ENCODE data around the gene MGME1. TPM values are rescaled to one million over a fixed set of nuclear protein-coding genes. Genes with fewer than 3 reads are reported as not detected.

Gene MGME1
- total and polyA plus RNA-seq, 2 of the 13 experiments (the other 11 are each of a cell fraction or from before 2014, with no cell fraction given) = 36.7 to 66.6 TPM

DNA sequence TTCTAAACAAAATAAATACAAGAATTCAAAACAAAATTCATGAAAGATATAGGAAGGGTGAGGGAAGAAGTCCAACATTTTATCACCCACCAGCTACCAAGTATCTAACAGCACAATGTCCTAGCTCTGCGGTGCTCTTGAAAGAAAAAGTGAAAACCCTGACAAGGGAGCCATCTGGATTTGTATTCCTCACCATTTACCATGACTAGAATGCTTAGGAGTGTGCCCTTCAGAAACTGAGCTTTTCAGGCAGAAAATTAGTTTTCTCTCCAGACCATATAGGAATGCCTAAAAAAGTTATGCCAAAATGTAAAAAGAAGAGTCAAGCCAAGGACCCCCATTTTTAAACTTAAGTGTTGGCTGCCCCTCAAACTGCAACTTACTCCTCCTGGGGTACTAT is 4.7 kb upstream of the MGME1 start (continued):
- TF ChIP-seq, protein P1, sequence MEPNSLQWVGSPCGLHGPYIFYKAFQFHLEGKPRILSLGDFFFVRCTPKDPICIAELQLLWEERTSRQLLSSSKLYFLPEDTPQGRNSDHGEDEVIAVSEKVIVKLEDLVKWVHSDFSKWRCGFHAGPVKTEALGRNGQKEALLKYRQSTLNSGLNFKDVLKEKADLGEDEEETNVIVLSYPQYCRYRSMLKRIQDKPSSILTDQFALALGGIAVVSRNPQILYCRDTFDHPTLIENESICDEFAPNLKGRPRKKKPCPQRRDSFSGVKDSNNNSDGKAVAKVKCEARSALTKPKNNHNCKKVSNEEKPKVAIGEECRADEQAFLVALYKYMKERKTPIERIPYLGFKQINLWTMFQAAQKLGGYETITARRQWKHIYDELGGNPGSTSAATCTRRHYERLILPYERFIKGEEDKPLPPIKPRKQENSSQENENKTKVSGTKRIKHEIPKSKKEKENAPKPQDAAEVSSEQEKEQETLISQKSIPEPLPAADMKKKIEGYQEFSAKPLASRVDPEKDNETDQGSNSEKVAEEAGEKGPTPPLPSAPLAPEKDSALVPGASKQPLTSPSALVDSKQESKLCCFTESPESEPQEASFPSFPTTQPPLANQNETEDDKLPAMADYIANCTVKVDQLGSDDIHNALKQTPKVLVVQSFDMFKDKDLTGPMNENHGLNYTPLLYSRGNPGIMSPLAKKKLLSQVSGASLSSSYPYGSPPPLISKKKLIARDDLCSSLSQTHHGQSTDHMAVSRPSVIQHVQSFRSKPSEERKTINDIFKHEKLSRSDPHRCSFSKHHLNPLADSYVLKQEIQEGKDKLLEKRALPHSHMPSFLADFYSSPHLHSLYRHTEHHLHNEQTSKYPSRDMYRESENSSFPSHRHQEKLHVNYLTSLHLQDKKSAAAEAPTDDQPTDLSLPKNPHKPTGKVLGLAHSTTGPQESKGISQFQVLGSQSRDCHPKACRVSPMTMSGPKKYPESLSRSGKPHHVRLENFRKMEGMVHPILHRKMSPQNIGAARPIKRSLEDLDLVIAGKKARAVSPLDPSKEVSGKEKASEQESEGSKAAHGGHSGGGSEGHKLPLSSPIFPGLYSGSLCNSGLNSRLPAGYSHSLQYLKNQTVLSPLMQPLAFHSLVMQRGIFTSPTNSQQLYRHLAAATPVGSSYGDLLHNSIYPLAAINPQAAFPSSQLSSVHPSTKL (CRISPR knock-in tag; IDR thresholded peaks at IDR 0.05) = no peak
- TF ChIP-seq HDAC2 (CRISPR knock-in tag; IDR thresholded peaks at IDR 0.05) = no peak
- TF ChIP-seq CREB1 (IDR thresholded peaks at IDR 0.05) = no peak
- no peak for TF ChIP-seq CREB1 (CRISPR knock-in tag; IDR thresholded peaks at IDR 0.05)
- no peak for TF ChIP-seq ARNTL (CRISPR knock-in tag; IDR thresholded peaks at IDR 0.05)
- TF ChIP-seq, protein P2, sequence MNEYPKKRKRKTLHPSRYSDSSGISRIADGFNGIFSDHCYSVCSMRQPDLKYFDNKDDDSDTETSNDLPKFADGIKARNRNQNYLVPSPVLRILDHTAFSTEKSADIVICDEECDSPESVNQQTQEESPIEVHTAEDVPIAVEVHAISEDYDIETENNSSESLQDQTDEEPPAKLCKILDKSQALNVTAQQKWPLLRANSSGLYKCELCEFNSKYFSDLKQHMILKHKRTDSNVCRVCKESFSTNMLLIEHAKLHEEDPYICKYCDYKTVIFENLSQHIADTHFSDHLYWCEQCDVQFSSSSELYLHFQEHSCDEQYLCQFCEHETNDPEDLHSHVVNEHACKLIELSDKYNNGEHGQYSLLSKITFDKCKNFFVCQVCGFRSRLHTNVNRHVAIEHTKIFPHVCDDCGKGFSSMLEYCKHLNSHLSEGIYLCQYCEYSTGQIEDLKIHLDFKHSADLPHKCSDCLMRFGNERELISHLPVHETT (CRISPR knock-in tag; conservative IDR thresholded peaks at IDR 0.05) = no peak
- no peak for TF ChIP-seq NCOA5 (CRISPR knock-in tag; IDR thresholded peaks at IDR 0.05)
- TF ChIP-seq U2AF2 (IDR thresholded peaks at IDR 0.05; ENCODE audit: low read depth, low read length) = no peak
- TF ChIP-seq ZNF816 (CRISPR knock-in tag; IDR thresholded peaks at IDR 0.05; ENCODE audit: borderline replicate concordance) = 0 out of 2 replicates have a peak, but pooled peaks have one; percentile 33
- TF ChIP-seq HNRNPLL (IDR thresholded peaks at IDR 0.05; ENCODE audit: low read depth, low read length, poor library complexity, severe bottlenecking) = no peak
- TF ChIP-seq, protein P3, sequence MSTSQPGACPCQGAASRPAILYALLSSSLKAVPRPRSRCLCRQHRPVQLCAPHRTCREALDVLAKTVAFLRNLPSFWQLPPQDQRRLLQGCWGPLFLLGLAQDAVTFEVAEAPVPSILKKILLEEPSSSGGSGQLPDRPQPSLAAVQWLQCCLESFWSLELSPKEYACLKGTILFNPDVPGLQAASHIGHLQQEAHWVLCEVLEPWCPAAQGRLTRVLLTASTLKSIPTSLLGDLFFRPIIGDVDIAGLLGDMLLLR (CRISPR knock-in tag; IDR thresholded peaks at IDR 0.05) = no peak
- TF ChIP-seq TSC22D2 (CRISPR knock-in tag; IDR thresholded peaks at IDR 0.05; ENCODE audit: borderline replicate concordance) = no peak
- TF ChIP-seq XRCC5 (optimal IDR thresholded peaks at IDR 0.05; ENCODE audit: low read length) = no peak
- no peak for TF ChIP-seq KDM2A (CRISPR knock-in tag; IDR thresholded peaks at IDR 0.05; ENCODE audit: borderline replicate concordance, low read depth)
- TF ChIP-seq BCL6 (CRISPR knock-in tag; IDR thresholded peaks at IDR 0.05) = no peak
- TF ChIP-seq FLYWCH1 (CRISPR knock-in tag; IDR thresholded peaks at IDR 0.05) = no peak
- TF ChIP-seq SOX13 (IDR thresholded peaks at IDR 0.05) = no peak
- TF ChIP-seq SOX13 (CRISPR knock-in tag; conservative IDR thresholded peaks at IDR 0.05 in 1 of 2, IDR thresholded peaks at IDR 0.05 in 1 of 2) = no peak
- no peak for TF ChIP-seq NR3C1 (CRISPR knock-in tag; IDR thresholded peaks at IDR 0.05)
- TF ChIP-seq ZNF335 (CRISPR knock-in tag; IDR thresholded peaks at IDR 0.05) = no peak
- TF ChIP-seq HCFC1 (IDR thresholded peaks at IDR 0.05; ENCODE audit: low read depth, low read length) = no peak
- no peak for TF ChIP-seq LCORL (IDR thresholded peaks at IDR 0.05)
- no peak for TF ChIP-seq LCORL (CRISPR knock-in tag; IDR thresholded peaks at IDR 0.05)
- TF ChIP-seq SPEN (CRISPR knock-in tag; IDR thresholded peaks at IDR 0.05; ENCODE audit: low read depth) = no peak
- TF ChIP-seq, protein P4, sequence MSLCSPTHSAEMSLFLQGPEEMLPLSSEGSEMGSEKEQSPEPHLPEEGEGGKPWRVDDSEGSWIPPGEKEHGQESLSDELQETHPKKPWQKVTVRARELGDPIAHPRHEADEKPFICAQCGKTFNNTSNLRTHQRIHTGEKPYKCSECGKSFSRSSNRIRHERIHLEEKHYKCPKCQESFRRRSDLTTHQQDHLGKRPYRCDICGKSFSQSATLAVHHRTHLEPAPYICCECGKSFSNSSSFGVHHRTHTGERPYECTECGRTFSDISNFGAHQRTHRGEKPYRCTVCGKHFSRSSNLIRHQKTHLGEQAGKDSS (CRISPR knock-in tag; IDR thresholded peaks at IDR 0.05; ENCODE audit: borderline replicate concordance, low read depth) = no peak
- 0 out of 2 replicates have a peak, but pooled peaks have one; percentile 59 for TF ChIP-seq ZFP82 (CRISPR knock-in tag; IDR thresholded peaks at IDR 0.05; ENCODE audit: borderline replicate concordance)
- no peak for TF ChIP-seq NR2F1 (CRISPR knock-in tag; IDR thresholded peaks at IDR 0.05)
- no peak for TF ChIP-seq ZFP36L1 (CRISPR knock-in tag; IDR thresholded peaks at IDR 0.05)

Data from HepG2 (cell line).